PC-3 (cell line): Measurements from ENCODE around the gene GID4. TPM values are rescaled to one million over a fixed set of nuclear protein-coding genes. Genes with fewer than 3 reads are reported as not detected.

ENCODE experiments used
- ATAC-seq: fragments of 200-7000 bp; cut with Tn5 transposase; 2 replicates; pipeline ENCODE4 v1.9.1; 2020; ENCODE audit warnings: mild to moderate bottlenecking, moderate library complexity
- BruUV-seq: library from RNA; stranded (reverse); fragments of 400-500 nt; replicated peaks from 2 replicates; lab custom pipeline; 2021; lab: Mats Ljungman, UMichigan
- CTCF ChIA-PET: fragments of 300-600 bp; sonication (Branson Sonifier 250); formaldehyde crosslinking; loops from one replicate; lab custom pipeline; 2022; ENCODE audit warnings: antibody characterized with exemption; lab: Charles Lee
- POLR2A ChIA-PET: fragments of 300-600 bp; sonication (Branson Sonifier 250); formaldehyde crosslinking; loops from one replicate; lab custom pipeline; 2022; ENCODE audit warnings: antibody characterized with exemption; ENCODE audit not compliant: unreplicated experiment; lab: Charles Lee
- DNase-seq: peaks from one replicate; pipeline ENCODE4 v3.0.0-alpha.2; 2015
- H2AFZ ChIP-seq: fragments of 300-600 bp; sonication (generic); 2 replicates; pipeline ENCODE4 v1.6.0; 2016; ENCODE audit warnings: antibody characterized with exemption, low read length
- H3F3A ChIP-seq: fragments of 300-600 bp; sonication (generic); one replicate; pipeline ENCODE4 v1.6.0; 2017; ENCODE audit warnings: antibody characterized with exemption, low read length, control low read depth, mild to moderate bottlenecking; ENCODE audit not compliant: unreplicated experiment
- H3K27ac ChIP-seq: fragments of 300-600 bp; sonication (generic); 2 replicates; pipeline ENCODE4 v1.5.1; 2016; ENCODE audit warnings: mild to moderate bottlenecking, low read length
- H3K27me3 ChIP-seq: fragments of 300-600 bp; sonication (generic); 2 replicates; pipeline ENCODE4 v1.6.1; 2016; ENCODE audit warnings: low read length, mixed read lengths
- H3K36me3 ChIP-seq: fragments of 300-600 bp; sonication (generic); 2 replicates; pipeline ENCODE4 v1.6.1; 2016; ENCODE audit warnings: low read depth, mixed run types, low read length, mixed read lengths
- H3K4me1 ChIP-seq: fragments of 300-600 bp; sonication (generic); 2 replicates; pipeline ENCODE4 v1.5.1; 2016; ENCODE audit warnings: low read length; ENCODE audit not compliant: insufficient read depth
- H3K4me2 ChIP-seq: fragments of 300-600 bp; sonication (generic); 2 replicates; pipeline ENCODE4 v1.6.0; 2016; ENCODE audit warnings: low read length
- H3K4me3 ChIP-seq: fragments of 300-600 bp; sonication (generic); 2 replicates; pipeline ENCODE4 v1.5.1; 2016; ENCODE audit warnings: mild to moderate bottlenecking, low read length, mixed read lengths
- H3K79me2 ChIP-seq: fragments of 300-600 bp; sonication (generic); 2 replicates; pipeline ENCODE4 v1.6.1; 2017; ENCODE audit warnings: low read length, mixed read lengths
- H3K9ac ChIP-seq: fragments of 300-600 bp; sonication (generic); 2 replicates; pipeline ENCODE4 v1.6.0; 2016; ENCODE audit warnings: mild to moderate bottlenecking, low read length
- H3K9me2 ChIP-seq: fragments of 300-600 bp; sonication (generic); replicated peaks from 2 replicates; pipeline ENCODE4 v1.6.1; 2016; ENCODE audit warnings: mixed run types, low read length, mixed read lengths
- H3K9me3 ChIP-seq: fragments of 300-600 bp; sonication (generic); 2 replicates; pipeline ENCODE4 v1.6.1; 2016; ENCODE audit warnings: low read length, mixed read lengths
- H4K20me1 ChIP-seq: fragments of 300-600 bp; sonication (generic); 2 replicates; pipeline ENCODE4 v1.6.1; 2016; ENCODE audit warnings: low read length, mixed read lengths
- CTCF ChIP-seq: fragments of 300-600 bp; sonication (generic); conservative IDR thresholded peaks from 2 replicates; pipeline ENCODE4 v1.5.1; 2017; ENCODE audit warnings: antibody characterized with exemption, low read depth, mild to moderate bottlenecking, low read length
- EZH2 ChIP-seq: fragments of 300-600 bp; sonication (generic); IDR thresholded peaks from one replicate; pipeline ENCODE4 v1.6.1; 2017; ENCODE audit warnings: antibody characterized with exemption, mild to moderate bottlenecking, low read length; ENCODE audit not compliant: unreplicated experiment
- EZH2phosphoT487 ChIP-seq: fragments of 300-600 bp; sonication (generic); IDR thresholded peaks from 2 replicates; pipeline ENCODE4 v1.6.1; 2018; ENCODE audit warnings: mild to moderate bottlenecking, antibody characterized with exemption, low read length, borderline replicate concordance
- intact Hi-C: fragments of 100-400 bp; cut with micrococcal nuclease; formaldehyde crosslinking; loops from 2 replicates; pipeline ENCODE4 v1.9.0; 2023
- total RNA-seq: library from RNA; depleted of rRNA; stranded (reverse); fragments of >200 nt; gene quantifications from 2 replicates; pipeline ENCODE4 v1.2.3, GENCODE V29; 2014

Gene GID4
- total RNA-seq, 1 experiment from 2014 or later: 7.3 TPM

- DNase-seq (no peak), ATAC-seq (no peak)
- H3K79me2 ChIP-seq: no peaks in the 10 kb centered on the region
- H4K20me1 ChIP-seq: no peaks in the 10 kb centered on the region
- no peak overlapping the region for H3K4me3 ChIP-seq
- intact Hi-C loops: no loop called here
- no peaks in the 10 kb centered on the region for H3K27me3 ChIP-seq
- CTCF ChIA-PET: no interaction called here
- no peak overlapping the region for H3K4me2 ChIP-seq
- TF ChIP-seq EZH2 (no peak), CTCF (no peak), EZH2phosphoT487 (no peak)
- no peak overlapping the region for H2AFZ ChIP-seq
- POLR2A ChIA-PET: no interaction called here
- BruUV-seq: no TSS peak
- H3K9ac ChIP-seq: no peak overlapping the region
- peaks cover 31% of the 10 kb centered on the region for H3K4me1 ChIP-seq
- H3K36me3 ChIP-seq: peaks cover 5% of the 10 kb centered on the region; the same call in 1 of the 2 replicates
- H3K9me2 ChIP-seq: no peaks in the 10 kb centered on the region
- peak overlapping the region; percentile 11; the same call in 1 of the 2 replicates for H3K27ac ChIP-seq
- no peaks in the 10 kb centered on the region for H3K9me3 ChIP-seq
- H3F3A ChIP-seq: no peaks in the 10 kb centered on the region
Observed at GRCh38 chr17:18009609-18010420, 29.4 kb upstream of the GID4 start.

- no peaks in the 10 kb centered on the region for H3K27me3 ChIP-seq
- H3K9me2 ChIP-seq: no peaks in the 10 kb centered on the region
- no peak overlapping the region for H3K4me2 ChIP-seq
- no peaks in the 10 kb centered on the region for H3K9me3 ChIP-seq
- no peak for DNase-seq
- TF ChIP-seq EZH2: no peak
- TF ChIP-seq EZH2phosphoT487: no peak
- TF ChIP-seq CTCF: no peak
- no peak for ATAC-seq
- no peak overlapping the region for H2AFZ ChIP-seq
- no peak overlapping the region for H3K9ac ChIP-seq
- no peak overlapping the region for H3K27ac ChIP-seq
- peaks cover 16% of the 10 kb centered on the region for H3K4me1 ChIP-seq
- peaks cover 6% of the 10 kb centered on the region; the same call in 1 of the 2 replicates for H3K36me3 ChIP-seq
- ChIA-PET POLR2A (no interaction called here), CTCF (no interaction called here)
- no peaks in the 10 kb centered on the region for H3K79me2 ChIP-seq
- H4K20me1 ChIP-seq: no peaks in the 10 kb centered on the region
- intact Hi-C loops: no loop called here
- H3F3A ChIP-seq: no peaks in the 10 kb centered on the region
- BruUV-seq: no TSS peak
- H3K4me3 ChIP-seq: no peak overlapping the region
Observed at GRCh38 chr17:18011286-18011685, 27.9 kb upstream of the GID4 start.

- TF ChIP-seq EZH2: no peak
- TF ChIP-seq EZH2phosphoT487: no peak
- no peak for TF ChIP-seq CTCF
- Histone ChIP-seq H3K4me3 (no peak overlapping the region), H3K9me2 (no peaks in the 10 kb centered on the region), H3K4me2 (no peak overlapping the region), H2AFZ (no peak overlapping the region), H3K4me1 (peaks cover 6% of the 10 kb centered on the region), H3K79me2 (no peaks in the 10 kb centered on the region), H3K36me3 (peaks cover 6% of the 10 kb centered on the region; the same call in 1 of the 2 replicates), H4K20me1 (no peaks in the 10 kb centered on the region), H3K9ac (no peak overlapping the region), H3F3A (no peaks in the 10 kb centered on the region), H3K27me3 (no peaks in the 10 kb centered on the region), H3K9me3 (no peaks in the 10 kb centered on the region), H3K27ac (no peak overlapping the region)
- POLR2A ChIA-PET: no interaction called here
- ATAC-seq (no peak), DNase-seq (no peak)
- no TSS peak for BruUV-seq
- CTCF ChIA-PET: no interaction called here
- intact Hi-C loops: no loop called here
Observed at GRCh38 chr17:18014006-18014405, 25.2 kb upstream of the GID4 start.
